HG02885 (cell line): Measurements from ENCODE around the gene LRP3.
"Not testable (repeated sequence)": the region's sequence is repeated elsewhere in the genome, so short reads cannot be mapped to it uniquely, and the experiment has no call there.

Source experiments
- ATAC-seq: cut with Tn5 transposase; IDR thresholded peaks from one replicate; pipeline ENCODE4 v1.9.1; 2021; ENCODE audit warnings: mild to moderate bottlenecking; ENCODE audit not compliant: unreplicated experiment, poor library complexity

Gene LRP3

GRCh38 chr19:33201886-33202545 is 7.9 kb downstream of the LRP3 start:
- ATAC-seq, result no peak

GRCh38 chr19:33202546-33203507 is 8.7 kb downstream of the LRP3 start:
- ATAC-seq, result no peak

DNA sequence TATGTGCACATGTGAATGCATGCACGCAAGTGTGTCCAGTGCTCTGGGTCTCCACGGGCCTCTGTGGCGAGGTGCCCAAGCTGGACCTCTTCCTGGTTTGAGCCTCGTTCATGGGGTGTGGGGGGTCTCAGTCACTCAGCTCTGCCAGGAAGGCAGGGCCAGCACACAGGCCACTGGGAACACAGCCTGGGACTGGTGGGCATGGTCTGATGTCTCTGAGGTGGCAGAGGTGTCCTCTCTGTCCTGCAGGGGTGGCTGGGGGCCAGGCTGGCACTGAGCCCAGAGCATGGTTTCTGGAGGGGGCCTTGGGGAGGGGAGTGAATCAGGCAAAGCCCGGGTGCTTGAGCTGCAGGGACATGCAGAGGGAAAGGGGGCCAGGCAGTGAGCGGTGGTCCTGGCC is 9.4 kb downstream of the LRP3 start:
- ATAC-seq, result no peak

DNA sequence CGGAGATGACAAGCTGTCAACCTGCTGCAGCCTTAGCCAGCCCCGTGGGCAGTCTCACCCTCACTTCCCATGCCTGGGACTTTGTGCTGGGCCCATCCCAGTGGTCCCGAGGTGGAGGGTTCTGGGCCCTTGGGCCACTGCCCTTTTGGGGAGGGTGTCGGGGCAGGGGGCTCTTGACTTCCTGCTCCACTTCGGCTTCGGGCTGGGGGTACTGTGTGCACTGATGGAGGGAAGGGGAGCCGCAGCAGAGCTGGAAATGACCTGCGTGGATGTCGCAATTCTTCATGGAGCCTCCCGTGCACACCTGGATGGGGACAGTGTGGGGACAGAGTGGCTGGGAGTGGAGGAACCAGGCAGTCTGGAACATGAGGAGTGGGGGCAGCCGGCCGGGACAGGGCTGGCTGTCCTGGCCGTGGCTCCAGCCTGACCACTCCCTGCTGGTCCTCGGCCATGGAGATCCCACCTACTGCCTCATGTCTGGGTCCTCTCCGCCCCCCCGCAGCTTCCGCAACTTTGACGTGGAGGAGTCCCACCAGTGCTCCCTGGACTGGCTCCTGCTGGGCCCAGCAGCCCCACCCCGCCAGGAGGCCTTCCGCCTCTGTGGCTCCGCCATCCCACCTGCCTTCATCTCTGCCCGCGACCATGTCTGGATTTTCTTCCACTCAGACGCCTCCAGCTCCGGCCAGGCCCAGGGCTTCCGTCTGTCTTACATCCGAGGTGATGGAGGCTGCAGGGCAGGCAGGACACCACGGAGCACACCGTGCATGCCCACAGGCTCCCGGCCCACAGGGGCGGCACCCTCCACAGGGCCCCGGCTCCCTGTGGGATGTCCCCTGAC is 10.2 kb downstream of the LRP3 start:
- no peak for ATAC-seq

DNA sequence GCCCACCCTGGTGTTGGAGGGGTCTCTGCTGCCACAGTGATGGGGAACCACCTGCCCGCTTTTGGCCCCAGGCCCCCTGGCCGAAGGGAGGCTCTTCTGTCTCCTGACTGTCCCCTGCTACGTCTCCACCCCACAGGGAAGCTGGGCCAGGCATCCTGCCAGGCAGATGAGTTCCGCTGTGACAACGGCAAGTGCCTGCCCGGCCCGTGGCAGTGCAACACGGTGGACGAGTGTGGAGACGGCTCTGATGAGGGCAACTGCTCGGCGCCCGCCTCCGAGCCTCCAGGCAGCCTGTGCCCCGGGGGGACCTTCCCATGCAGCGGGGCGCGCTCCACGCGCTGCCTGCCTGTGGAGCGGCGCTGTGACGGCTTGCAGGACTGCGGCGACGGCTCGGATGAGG is 11.0 kb downstream of the LRP3 start:
- no peak for ATAC-seq

- no peak for ATAC-seq
These were observed 11.6 kb downstream of the LRP3 start for GRCh38 chr19:33205531-33206260.

DNA sequence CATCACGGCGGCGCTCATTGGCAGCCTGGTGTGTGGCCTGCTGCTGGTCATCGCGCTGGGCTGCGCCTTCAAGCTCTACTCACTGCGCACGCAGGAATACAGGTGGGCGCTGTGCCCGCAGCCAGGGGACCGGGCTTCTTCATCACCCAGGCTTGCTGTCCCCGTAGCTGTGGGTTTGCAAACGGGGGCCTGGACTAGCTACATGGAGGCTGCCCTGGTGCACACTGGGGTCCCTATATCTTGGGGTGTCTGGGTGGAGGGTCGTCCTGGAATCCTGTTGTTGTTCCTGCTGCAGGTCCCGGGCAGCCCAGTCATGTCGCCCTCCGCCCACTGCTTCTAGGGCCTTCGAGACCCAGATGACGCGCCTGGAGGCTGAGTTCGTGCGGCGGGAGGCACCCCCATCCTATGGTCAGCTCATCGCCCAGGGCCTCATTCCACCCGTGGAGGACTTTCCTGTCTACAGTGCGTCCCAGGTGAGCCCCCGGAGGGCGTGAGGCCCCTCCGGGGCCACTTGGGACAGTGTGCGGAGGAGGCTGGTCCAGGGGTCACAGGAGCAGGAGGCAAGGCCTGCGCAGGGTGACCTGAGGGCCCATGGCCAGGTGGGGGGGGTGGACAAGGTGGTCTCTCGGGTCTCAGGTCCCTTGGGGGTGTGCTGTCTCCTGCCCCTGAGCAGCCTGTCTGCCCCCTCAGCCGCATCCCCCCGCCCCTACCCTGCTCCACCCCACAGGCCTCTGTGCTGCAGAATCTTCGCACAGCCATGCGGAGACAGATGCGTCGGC is 12.3 kb downstream of the LRP3 start:
- ATAC-seq, result no peak

- ATAC-seq, result no peak
These were observed 13.0 kb downstream of the LRP3 start for GRCh38 chr19:33207040-33207620.

GRCh38 chr19:33207903-33208302 is 13.8 kb downstream of the LRP3 start:
- ATAC-seq, result no peak

- ATAC-seq, result no peak
These were observed 14.3 kb downstream of the LRP3 start for GRCh38 chr19:33208371-33208895.

DNA sequence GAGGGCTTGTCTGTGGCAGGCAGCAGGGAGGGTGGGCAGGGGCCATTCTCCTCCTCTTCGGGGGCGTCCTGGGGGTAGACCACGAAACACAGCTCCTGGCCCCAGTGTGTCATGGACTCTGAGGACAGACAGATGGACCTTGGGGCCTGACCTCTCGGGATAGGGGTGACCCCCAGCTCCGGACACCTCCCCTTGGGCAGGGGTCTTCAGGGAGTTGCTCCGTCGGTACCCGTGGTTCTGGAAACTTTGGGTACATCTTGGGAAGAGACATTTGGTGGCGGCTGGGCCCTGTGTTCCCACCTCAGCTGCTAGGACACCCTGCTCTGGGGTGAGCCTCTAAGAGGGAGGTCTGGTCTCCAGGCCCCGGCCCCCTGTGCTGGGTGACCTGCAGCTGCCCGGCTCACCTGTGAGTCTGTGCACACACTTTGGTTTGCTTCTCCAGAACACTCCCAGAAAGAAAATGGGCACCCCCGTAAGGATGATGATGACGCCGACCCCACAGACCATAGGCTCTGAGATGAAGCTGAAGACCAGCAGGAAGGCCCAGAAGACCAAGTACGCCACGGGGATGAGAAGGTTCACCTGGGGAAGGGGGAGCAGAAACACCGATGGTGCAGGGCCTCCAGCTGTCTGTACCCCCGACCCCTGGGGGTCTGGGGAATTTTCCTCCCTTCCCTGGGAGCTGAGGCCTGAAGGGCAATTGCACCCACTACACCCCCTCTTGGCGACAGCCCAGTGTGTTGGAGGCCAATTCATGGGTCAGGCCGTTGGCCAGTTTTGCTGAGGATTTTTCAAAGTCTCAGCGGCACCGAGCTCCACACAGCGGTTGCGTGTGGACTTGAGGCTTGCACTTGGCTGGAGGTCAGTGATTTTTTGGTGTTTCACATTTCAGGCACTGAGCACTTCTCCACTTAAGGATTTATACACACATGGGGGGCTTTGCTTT is 15.0 kb downstream of the LRP3 start:
- no peak for ATAC-seq

GRCh38 chr19:33209850-33210230 is 15.7 kb downstream of the LRP3 start:
- not testable (repeated sequence) for ATAC-seq

GRCh38 chr19:33210266-33210940 is 16.3 kb downstream of the LRP3 start:
- no peak for ATAC-seq

GRCh38 chr19:33211794-33212435 is 17.8 kb downstream of the LRP3 start:
- ATAC-seq, result no peak

- no peak for ATAC-seq
These were observed 18.5 kb downstream of the LRP3 start for GRCh38 chr19:33212436-33213172.

GRCh38 chr19:33214596-33214995 is 20.5 kb downstream of the LRP3 start:
- ATAC-seq, result no peak
